M059J (cell line): Measurements from ENCODE around the gene MAPK10. TPM values are rescaled to one million over a fixed set of nuclear protein-coding genes. Genes with fewer than 3 reads are reported as not detected.

Experiments used
- DNase-seq: peaks from one replicate; pipeline ENCODE4 v3.0.0-alpha.2; 2012; ENCODE audit warnings: low read depth
- total RNA-seq: library from RNA; depleted of rRNA; stranded (reverse); fragments of >200 nt; shearing (Covaris generic); gene quantifications from 2 replicates; pipeline ENCODE4 v1.2.3, GENCODE V29; 2014

Gene MAPK10
- total RNA-seq, 1 experiment from 2014 or later = 2.3 TPM

GRCh38 chr4:86278126-86278525 lies 81.7 kb downstream of the MAPK10 start:
- no peak for DNase-seq

GRCh38 chr4:86274642-86275041 lies 85.2 kb downstream of the MAPK10 start:
- DNase-seq = no peak

- no peak for DNase-seq
Observed at GRCh38 chr4:86272669-86273068, 87.2 kb downstream of the MAPK10 start.

GRCh38 chr4:86271057-86271456 lies 88.8 kb downstream of the MAPK10 start:
- peak; percentile 12 for DNase-seq

- no peak for DNase-seq
Observed at GRCh38 chr4:86269354-86269753, 90.5 kb downstream of the MAPK10 start.

GRCh38 chr4:86264241-86264640 lies 95.6 kb downstream of the MAPK10 start:
- no peak for DNase-seq

GRCh38 chr4:86261636-86262035 lies 98.2 kb downstream of the MAPK10 start:
- DNase-seq = no peak

DNA sequence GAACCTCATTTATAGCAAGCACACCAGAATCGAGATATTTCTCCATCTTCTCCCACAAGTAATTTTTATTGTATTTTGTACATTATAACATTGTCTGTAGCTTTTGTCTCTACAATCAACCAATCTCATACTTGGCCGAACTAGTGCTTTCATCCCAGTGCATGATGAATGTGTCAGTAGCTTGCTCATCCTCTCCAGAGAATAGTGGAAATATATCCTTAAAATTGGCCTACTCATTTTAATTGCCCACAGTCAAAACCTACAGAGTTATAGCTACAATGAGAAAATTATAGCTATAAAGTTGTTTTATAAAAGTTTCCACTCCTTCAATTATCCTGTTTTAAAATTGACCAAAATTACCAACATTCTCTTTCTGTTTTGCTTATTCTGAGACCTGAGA lies 103.8 kb downstream of the MAPK10 start:
- DNase-seq = no peak

DNA sequence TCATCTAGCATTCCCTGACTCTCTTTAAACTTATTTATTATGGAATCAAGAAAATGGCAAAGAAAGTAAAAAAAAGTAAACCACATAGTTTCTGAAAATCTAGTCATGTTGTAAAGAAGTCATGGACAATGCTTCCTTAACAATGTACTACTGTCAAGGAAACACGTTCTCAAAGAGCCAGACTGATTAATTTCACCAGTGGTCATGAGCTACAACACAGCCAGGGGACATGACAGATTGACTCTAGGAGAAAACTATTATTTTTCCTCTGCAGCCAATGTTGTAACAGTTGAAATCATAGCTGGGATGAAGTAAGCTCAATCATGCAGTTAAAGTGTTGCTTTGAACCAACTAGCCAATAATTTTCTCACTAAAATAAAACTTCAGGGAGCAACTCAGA lies 109.2 kb downstream of the MAPK10 start:
- no peak for DNase-seq

- no peak for DNase-seq
Observed at GRCh38 chr4:86250006-86250405, 109.8 kb downstream of the MAPK10 start.

DNA sequence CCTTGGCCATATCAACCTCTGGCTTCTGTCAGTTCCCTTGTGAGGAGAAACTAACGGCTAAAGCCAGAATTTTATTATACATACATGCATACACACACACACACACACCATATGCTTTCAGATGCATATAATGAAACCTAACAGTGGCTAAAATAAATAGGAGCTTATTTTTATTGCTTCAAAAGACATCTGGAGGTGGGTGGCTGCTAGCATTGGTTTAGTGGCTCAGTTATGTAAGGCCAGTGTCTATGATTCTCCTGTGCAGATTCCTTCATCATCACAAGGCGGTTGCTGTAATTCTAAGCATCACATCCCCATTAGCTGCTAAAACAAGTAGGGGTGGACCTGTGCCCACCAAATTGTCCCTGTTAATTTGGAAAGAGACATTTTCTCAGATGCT lies 110.8 kb downstream of the MAPK10 start:
- DNase-seq = no peak

DNA sequence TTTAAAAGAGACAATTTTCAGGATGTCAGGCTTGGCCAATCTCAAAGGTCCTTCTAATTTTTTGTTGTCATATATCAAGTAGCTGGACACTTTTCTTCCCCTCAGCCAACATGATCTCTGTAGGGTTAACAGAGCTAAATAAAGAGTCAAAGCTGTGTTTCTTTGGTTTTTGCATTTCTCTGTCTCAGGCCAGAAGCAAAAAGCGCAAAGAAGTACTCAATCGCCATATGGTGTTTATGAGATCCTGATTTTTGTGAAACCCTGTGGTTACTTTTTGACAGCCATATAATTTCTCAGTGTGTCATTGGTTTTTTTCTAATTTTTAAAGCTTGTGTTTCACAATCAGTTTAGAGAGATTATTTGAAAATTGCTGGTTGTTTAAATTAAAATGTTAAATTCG lies 111.9 kb downstream of the MAPK10 start:
- DNase-seq = no peak

GRCh38 chr4:86247320-86247719 lies 112.5 kb downstream of the MAPK10 start:
- DNase-seq = peak; percentile 6

- peak; percentile 13 for DNase-seq
Observed at GRCh38 chr4:86243750-86244149, 116.1 kb downstream of the MAPK10 start.

GRCh38 chr4:86242677-86243076 lies 117.2 kb downstream of the MAPK10 start:
- DNase-seq = no peak

DNA sequence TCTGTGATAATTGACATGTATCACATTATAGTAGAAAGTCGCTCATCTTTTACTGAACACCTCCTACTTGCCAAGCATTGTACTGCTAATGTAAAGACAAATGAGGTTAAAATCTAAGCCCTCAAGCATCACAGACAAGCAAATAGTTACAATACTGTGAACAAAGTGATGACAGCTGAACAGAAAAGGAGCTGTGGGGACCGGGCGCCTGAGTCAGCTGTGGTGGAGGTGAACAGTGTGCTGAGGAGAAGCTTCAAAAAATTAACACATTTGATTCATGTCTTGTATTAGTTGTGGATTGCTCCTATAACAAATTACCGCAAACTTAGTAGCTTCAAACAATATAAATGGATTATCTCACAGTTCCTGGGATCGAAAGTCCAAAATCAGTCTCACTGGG lies 124.3 kb downstream of the MAPK10 start:
- DNase-seq = no peak

GRCh38 chr4:86233681-86234080 lies 126.2 kb downstream of the MAPK10 start:
- DNase-seq = peak; percentile 66

GRCh38 chr4:86233090-86233489 lies 126.8 kb downstream of the MAPK10 start:
- no peak for DNase-seq

DNA sequence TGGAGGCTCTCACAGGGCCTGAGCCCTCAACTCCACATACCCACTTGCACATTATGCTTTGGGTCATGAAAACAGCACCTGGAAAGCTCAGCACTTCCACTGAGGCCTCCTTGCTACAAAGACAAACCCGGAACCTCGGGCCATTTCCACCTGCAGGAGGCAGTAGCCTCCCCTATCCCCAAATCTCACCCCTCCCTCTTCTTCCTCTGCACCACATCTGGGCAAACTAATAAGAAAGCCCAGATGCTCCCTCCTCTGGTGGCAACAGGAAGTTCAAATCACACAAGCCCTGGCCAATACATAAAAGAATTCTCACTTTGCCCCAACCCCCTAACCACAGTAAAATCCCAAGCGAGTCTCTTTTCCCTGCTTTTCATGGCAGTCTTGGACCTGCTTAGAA lies 136.4 kb downstream of the MAPK10 start:
- peak; percentile 36 for DNase-seq

GRCh38 chr4:86221002-86221401 lies 138.9 kb downstream of the MAPK10 start:
- DNase-seq = peak; percentile 42

GRCh38 chr4:86220121-86220520 lies 139.7 kb downstream of the MAPK10 start:
- peak; percentile 56 for DNase-seq

DNA sequence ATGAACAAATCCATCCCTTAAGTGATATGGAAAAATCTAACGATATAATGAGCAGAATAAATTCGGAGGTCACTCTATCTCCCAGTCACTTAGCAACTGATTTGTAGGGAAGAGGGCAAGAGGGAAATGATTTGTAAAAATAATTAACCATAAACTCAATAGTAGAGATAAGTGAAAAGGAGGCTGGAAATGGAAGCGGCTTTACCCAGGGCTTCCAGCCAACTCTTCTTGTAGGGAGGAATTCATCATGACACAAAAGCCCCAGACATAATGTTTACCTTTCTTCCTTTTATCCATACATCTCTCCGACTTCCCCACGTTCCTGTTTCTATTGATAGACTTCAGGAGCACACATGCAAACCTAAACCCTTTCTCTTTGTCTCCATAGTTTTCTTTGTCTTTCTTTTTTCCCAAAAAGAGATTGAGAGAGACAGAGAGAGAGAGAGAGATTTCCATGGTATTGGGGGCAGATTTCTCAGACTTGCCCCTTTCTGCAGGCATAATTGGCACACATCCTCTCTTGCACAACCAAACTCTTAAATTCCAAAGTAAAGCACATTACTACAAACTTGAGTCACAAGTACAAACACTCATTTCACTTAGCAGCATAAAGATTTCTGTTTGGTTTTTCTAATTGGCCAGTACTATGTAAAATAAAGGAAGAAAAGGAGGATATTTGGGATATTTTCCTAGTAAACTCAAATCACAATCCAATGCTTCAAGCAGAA lies 140.9 kb downstream of the MAPK10 start:
- DNase-seq = peak; percentile 24

- no peak for DNase-seq
Observed at GRCh38 chr4:86203176-86203575, 156.7 kb downstream of the MAPK10 start.

DNA sequence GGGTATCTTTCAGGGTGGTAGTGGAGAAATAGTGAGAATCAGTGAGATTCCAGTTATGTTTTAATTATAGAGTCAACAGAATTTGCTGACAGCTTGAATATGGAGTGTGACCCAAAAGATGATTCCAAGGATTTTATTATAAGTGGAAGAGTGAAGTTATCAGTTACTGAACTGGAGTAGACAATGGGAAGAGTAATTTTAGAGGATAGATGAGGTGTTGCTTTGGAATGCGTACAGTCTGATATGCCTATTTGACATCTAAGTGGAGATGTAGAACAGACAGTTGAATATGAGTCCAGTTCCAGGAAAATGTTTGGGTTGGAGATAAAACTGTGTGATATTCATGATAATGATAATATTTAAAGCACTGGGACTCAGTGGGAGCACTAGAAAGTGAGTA lies 174.2 kb downstream of the MAPK10 start:
- no peak for DNase-seq
